Suprapubic skin (tissue), 4 donors: ENCODE measurements around the gene MME.

Source experiments
- POLR2A ChIP-seq, 2 donors: fragments of 450-650 bp; IDR thresholded peaks; one replicate each; pipeline ENCODE4 v1.6.1; 2017; ENCODE audit warnings: antibody characterized with exemption in 2 of 2, mild to moderate bottlenecking in 2 of 2, moderate library complexity in 2 of 2
- POLR2AphosphoS5 ChIP-seq, 3 donors: sonication (generic); formaldehyde crosslinking; IDR thresholded peaks; one replicate each; pipeline ENCODE4 v1.6.1; 2017; ENCODE audit warnings: antibody characterized with exemption in 3 of 3
- TF ChIP-seq, protein P1 (sequence below), 2 donors: fragments of 200-600 bp in 1 of 2; fragments of 450-650 bp in 1 of 2; sonication (generic) in 1 of 2; IDR thresholded peaks; one replicate each; pipeline ENCODE4 v1.5.1; 2016 to 2019; ENCODE audit warnings: antibody characterized with exemption in 2 of 2, mild to moderate bottlenecking in 1 of 2, moderate library complexity in 1 of 2

DNA sequence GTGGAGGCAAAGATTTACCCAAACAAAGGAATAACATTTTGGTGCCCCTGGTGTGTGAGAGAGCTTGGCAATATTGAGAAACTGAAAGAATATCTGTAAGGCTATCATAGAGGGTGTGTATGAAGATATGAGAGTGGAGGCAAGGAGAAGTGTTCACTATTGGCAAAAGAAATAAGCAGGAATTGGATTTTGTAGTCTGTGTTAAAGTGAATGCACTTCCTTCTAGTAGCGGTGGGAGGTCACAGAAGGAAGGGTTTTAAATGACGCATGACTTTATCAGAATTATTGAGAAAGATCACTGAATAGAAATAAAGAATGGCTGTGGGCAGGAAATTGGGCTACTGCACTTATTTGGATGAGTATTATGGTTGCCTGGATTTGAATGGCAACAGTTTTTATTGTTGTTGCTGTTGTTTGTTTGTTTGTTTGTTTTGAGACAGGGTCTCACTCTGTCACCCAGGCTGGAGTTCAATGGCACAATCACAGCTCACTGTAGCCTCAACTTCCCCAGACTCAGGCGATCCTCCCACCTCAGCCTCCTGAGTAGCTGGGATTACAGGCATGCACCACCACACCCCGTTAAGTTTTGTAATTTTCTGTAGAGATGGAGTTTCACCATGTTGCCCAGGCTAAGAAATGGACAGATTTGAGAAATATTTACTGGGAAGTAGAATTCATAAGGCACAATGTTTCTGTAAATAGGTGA, 16.3 kb downstream of the MME start:
- TF ChIP-seq, protein P1, sequence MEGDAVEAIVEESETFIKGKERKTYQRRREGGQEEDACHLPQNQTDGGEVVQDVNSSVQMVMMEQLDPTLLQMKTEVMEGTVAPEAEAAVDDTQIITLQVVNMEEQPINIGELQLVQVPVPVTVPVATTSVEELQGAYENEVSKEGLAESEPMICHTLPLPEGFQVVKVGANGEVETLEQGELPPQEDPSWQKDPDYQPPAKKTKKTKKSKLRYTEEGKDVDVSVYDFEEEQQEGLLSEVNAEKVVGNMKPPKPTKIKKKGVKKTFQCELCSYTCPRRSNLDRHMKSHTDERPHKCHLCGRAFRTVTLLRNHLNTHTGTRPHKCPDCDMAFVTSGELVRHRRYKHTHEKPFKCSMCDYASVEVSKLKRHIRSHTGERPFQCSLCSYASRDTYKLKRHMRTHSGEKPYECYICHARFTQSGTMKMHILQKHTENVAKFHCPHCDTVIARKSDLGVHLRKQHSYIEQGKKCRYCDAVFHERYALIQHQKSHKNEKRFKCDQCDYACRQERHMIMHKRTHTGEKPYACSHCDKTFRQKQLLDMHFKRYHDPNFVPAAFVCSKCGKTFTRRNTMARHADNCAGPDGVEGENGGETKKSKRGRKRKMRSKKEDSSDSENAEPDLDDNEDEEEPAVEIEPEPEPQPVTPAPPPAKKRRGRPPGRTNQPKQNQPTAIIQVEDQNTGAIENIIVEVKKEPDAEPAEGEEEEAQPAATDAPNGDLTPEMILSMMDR (IDR thresholded peaks at IDR 0.05), result no peak
- TF ChIP-seq POLR2A (IDR thresholded peaks at IDR 0.05), result no peak
- TF ChIP-seq POLR2AphosphoS5 (IDR thresholded peaks at IDR 0.05), result no peak
